ENCODE results near the gene CHST13.
A peak's percentile ranks its signal among the peaks of the same experiment; 100 is the strongest.

CHST13 gene

GRCh38 chr3:126510308-126510910, 13.5 kb upstream of the CHST13 start:
- no peak for DNase-seq

GRCh38 chr3:126511291-126511690, 12.7 kb upstream of the CHST13 start:
- DNase-seq: no peak

GRCh38 chr3:126512026-126512425, 11.9 kb upstream of the CHST13 start:
- no peak for DNase-seq

- no peak for DNase-seq
Measured at GRCh38 chr3:126512916-126513650, 10.9 kb upstream of the CHST13 start.

GRCh38 chr3:126514161-126514560, 9.8 kb upstream of the CHST13 start:
- no peak for DNase-seq

GRCh38 chr3:126515066-126515706, 8.8 kb upstream of the CHST13 start:
- DNase-seq: no peak

GRCh38 chr3:126516152-126516935, 7.6 kb upstream of the CHST13 start:
- no peak for DNase-seq

- DNase-seq: no peak
Measured at GRCh38 chr3:126516936-126517290, 7.0 kb upstream of the CHST13 start.

GRCh38 chr3:126517291-126517951, 6.5 kb upstream of the CHST13 start, which contains the start of gene UROC1:
UROC1 (minus strand) TSS chr3:126517773; CDS start chr3:126517719, 54 bp downstream.
- DNase-seq: no peak

- DNase-seq: no peak
Measured at GRCh38 chr3:126517986-126518778, 5.8 kb upstream of the CHST13 start.

- no peak for DNase-seq
Measured at GRCh38 chr3:126518779-126519177, 5.2 kb upstream of the CHST13 start.

GRCh38 chr3:126519506-126520455, 4.2 kb upstream of the CHST13 start:
- DNase-seq: no peak

- DNase-seq: no peak
Measured at GRCh38 chr3:126521122-126521891, 2.6 kb upstream of the CHST13 start.

GRCh38 chr3:126522363-126522788, 1.6 kb upstream of the CHST13 start:
- DNase-seq: peak; percentile 46

GRCh38 chr3:126524429-126524988, 554 bp downstream of the CHST13 start:
- DNase-seq: no peak

- no peak for DNase-seq
Measured at GRCh38 chr3:126525091-126525852, 1.3 kb downstream of the CHST13 start.

- DNase-seq: no peak
Measured at GRCh38 chr3:126525853-126526667, 2.1 kb downstream of the CHST13 start.

- DNase-seq: no peak
Measured at GRCh38 chr3:126526668-126527005, 2.7 kb downstream of the CHST13 start.

Data from stimulated activated CD4-positive, alpha-beta T cell treated with anti-CD3 and anti-CD28 coated beads, Interleukin-4, amount 100 ng/mL, for 24 hours (primary cell).